Hindlimb muscle (tissue), 1 donor: ENCODE results near the gene NDUFB3. TPM values are rescaled to one million over a fixed set of nuclear protein-coding genes. Genes with fewer than 3 reads are reported as not detected.
A peak's percentile ranks its signal among the peaks of the same experiment; 100 is the strongest.
"Not testable (repeated sequence)": the region's sequence is repeated elsewhere in the genome, so short reads cannot be mapped to it uniquely, and the experiment has no call there.

ENCODE experiments used
- DNase-seq: peaks from one replicate; pipeline ENCODE4 v3.0.0-alpha.2; 2013
- polyA plus RNA-seq: library from polyadenylated mRNA; unstranded; fragments of 120-200 nt; gene quantifications from one replicate; pipeline ENCODE4 v1.2.1, GENCODE V29; 2013; ENCODE audit not compliant: insufficient read length

The NDUFB3 gene
- polyA plus RNA-seq: 67.9 TPM

DNA sequence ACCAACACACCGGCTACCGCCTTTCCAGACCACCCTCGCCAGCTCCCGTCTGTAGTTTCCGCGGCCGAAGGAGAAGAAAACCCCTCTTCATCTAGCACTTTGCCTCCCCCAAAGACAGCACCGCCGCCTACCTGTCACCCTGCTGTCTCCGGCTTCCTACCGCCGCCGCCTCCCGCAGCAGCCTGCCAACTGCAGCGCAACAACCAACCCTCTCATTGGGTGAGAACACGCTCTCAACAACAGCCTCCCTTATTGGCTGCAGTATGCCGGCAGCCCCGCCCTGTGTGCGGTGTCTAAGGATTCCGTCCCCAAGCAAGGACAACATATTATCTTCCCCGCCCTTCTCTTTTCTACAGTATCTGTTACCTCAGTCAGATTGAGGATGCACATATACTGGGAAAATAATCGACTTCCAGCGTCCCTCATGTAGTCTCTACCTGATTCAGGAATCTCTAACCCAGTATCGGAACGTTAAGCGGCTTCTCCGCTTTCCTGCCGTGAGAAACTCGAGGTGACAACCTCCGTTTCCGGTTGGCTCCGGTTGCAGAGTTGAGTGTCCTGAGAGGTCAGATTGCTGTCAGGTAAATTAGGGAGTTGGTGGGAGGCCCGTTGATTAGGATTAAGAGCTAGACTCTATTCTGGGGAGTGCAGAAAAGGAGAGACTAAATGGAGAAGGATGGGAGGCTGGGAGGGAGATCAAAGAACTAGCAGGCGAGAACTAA is at the start of gene NDUFB3, which contains the start of gene HYCC2:
TSS of gene NDUFB3 (plus strand) at position 523 of the 722 bp plus-strand sequence. CDS start 6,882 bp downstream, outside the sequence.
TSS of gene HYCC2 (minus strand) at position 193 of the 722 bp plus-strand sequence. CDS start 47,662 bp downstream, outside the sequence.
- DNase-seq: peak; percentile 96

DNA sequence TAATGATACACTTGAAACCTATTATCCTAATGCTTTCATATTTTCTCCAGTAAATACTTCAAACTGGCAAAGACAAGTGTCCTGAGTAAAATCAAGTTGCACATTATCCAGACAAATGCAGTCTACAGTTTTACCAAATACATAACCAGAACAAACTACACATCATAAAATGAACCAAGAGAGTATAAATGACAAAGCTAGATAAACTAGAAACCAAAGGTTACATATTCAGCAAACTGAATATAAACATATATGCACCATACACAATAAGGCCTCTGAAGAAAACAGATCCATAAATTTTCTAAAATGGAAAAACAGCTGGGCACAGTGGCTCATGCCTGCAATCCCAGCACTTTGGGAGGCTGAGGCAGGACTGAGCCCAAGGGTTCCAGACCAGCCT is 47.3 kb upstream of the NDUFB3 start:
- DNase-seq: no peak

DNA sequence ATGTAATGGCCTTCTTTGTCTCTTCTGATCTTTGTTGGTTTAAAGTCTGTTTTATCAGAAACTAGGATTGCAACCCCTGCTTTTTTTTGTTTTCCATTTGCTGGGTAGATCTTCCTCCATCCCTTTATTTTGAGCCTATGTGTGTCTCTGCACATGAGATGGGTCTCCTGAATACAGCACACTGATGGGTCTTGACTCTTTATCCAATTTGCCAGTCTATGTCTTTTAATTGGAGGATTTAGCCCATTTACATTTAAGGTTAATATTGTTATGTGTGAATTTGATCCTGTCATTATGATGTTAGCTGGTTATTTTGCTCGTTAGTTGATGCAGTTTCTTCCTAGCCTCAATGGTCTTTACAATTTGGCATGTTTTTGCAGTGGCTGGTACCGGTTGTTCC is 37.4 kb upstream of the NDUFB3 start:
- DNase-seq: not testable (repeated sequence)

DNA sequence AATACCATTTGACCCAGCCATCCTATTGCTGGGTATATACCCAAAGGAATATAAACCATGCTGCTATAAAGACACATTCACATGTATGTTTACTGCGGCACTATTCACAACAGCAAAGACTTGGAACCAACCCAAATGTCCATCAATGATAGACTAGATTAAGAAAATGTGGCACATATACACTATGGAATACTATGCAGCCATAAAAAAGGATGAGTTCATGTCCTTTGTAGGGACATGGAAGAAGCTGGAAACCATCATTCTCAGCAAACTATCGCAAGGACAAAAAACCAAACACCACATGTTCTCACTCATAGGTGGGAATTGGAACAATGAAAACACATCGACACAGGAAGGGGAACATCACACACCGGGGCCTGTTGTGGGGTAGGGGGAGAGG is 33.4 kb upstream of the NDUFB3 start:
- not testable (repeated sequence) for DNase-seq

DNA sequence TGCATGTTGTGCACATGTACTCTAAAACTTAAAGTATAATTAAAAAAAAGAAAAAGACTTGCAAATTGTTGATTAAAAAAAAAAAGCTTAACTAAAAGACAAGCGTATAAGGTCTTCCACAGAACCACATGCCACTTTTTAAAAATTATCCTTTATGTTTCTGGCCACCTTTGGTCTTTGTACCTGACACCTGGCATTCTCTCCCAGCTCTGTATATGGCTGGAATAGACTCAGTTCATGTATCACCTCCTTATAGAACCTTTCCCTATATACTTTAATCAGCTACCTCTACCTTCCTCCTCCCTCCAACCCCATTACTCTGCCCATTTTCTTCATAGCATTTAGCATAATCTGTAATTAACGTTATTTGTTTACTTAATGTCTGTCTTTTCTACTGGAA is 32.9 kb upstream of the NDUFB3 start:
- DNase-seq: no peak

DNA sequence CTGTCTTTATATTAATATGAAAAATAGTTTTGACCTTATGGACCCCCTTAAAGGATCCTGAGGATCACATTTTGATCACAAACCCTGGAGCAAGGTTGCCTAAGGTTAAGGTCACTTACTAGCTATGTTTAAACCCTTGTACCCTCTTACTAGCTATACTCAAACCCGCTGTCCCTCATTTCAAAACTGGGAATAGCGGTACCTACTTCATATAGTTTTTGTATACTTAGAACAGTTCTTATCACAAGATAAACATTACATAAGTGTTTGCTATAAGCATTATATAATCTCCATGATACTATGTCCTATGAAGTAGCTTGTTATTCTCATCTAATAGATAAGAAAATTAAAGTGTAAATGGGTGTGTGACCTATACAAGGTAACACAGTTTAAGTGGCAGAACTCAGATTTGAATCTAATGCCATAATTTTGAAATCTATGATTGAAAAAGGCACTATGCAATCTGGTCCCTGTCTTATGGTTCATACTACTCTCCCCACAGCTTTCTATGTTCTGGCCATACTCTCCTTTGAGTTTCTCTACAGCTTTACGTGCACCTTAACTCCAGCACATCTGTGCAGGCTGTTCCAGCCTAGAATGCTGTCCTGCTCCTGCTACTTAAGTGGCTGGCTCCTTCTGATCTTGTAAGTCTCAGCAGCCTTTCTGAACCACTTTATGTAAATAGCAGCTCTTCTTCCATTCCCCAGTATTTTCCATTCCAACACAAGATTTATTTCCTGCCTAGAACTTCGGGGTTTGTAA is 30.8 kb upstream of the NDUFB3 start:
- DNase-seq: no peak

DNA sequence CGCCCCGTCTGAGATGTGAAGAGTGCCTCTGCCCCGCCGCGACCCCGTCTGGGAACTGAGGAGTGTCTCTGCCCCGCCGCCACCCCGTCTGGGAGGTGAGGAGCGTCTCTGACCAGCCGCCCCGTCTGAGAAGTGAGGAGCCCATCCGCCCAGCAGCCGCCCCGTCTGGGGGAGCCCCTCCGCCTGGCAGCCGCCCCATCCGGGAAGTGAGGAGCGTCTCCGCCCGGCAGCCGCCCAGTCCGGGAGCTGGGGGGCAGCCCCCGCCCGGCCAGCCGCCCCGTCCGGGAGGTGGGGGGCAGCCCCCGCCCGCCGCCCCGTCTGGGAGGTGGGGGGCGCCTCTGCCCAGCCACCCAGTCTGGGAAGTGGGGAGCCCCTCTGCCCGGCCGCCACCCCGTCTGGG is 29.4 kb upstream of the NDUFB3 start:
- DNase-seq: not testable (repeated sequence)

- not testable (repeated sequence) for DNase-seq
Measured at GRCh38 chr2:201043050-201043449, 28.8 kb upstream of the NDUFB3 start.

GRCh38 chr2:201046881-201047280 is 24.9 kb upstream of the NDUFB3 start:
- no peak for DNase-seq

- DNase-seq: no peak
Measured at GRCh38 chr2:201049455-201049854, 22.3 kb upstream of the NDUFB3 start.

DNA sequence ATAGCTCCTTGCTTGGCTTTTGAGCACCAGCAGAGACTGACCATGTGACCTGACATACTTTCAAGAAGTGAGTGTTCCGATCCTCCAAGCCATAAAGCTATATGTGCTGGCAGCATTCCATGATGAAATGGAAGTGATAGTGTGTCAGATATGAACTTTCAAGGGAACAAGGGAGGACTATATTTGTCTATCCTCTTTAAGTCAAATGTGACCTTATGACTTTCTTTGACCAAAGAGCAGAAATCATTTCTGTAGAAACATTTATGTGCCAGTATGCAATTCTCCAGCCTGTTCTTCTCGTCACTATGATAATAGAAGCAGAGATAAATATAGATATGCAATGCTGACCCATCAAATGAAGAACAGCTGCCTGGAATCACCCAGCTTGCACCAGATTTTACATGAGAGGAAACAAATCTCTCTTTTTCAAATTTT is 14.7 kb upstream of the NDUFB3 start:
- DNase-seq: no peak

- no peak for DNase-seq
Measured at GRCh38 chr2:201057715-201058248, 14.0 kb upstream of the NDUFB3 start.

GRCh38 chr2:201058914-201059313 is 12.9 kb upstream of the NDUFB3 start:
- DNase-seq: no peak

GRCh38 chr2:201059961-201060755 is 11.6 kb upstream of the NDUFB3 start:
- DNase-seq: no peak

DNA sequence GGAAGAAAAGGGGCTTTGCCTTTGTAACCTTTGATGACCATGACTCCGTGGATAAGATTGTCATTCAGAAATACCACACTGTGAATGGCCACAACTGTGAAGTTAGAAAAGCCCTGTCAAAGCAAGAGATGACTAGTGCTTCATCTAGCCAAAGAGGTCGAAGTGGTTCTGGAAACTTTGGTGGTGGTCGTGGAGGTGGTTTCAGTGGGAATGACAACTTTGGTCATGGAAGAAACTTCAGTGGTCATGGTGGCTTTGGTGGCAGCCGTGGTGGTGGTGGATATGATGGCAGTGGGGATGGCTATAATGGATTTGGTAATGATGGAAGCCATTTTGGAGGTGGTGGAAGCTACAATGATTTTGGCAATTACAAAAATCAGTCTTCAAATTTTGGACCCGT is 8.3 kb upstream of the NDUFB3 start:
- not testable (repeated sequence) for DNase-seq

DNA sequence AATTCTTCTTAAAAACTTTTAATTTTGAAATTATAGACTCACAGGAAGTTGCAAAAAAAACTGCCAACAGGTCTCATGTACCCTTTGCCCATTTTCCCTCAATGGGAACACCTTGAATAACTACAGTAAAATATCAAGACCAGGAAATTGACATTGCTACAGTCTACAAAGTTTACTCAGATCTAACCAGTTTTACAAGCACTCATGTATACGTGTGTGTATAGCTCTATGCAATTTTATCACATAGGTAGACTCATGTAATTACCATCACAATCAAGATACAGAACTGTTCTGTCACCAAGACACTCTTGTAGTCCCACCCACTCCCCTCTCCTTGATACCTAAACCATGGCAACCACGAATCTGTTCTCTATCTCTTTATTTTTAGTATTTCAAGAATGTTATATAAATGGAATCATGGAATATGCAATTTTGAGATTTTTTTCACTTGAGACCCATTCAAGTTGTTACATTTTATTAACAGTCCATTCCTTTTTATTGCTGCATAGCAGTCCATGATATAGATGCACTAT is 6.9 kb upstream of the NDUFB3 start:
- DNase-seq: no peak

DNA sequence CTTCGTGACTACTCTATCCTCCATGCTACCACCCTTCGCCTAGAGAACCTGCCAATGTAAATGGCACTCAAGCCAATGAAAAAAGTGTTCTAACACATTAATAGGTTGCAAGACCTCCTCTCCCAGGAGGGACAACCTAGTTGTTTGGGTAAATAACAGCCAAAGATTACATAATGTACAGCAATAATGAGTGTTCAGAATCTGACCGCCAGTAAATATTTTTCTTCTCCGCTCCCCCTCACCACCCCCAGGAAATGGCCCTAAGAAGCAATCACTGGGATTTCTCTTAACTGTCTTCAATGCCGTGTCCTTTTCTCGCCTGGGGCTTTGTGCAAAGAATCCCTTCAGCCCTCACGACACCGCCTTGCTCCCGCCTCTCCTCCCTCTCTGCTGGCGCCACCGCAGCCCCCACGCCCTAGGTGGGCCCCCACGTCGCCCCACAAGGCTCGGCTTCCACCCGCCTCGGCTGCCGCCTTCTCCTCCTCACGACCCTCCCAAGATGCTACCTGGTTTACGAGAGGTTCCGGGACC is 788 bp upstream of the NDUFB3 start:
- DNase-seq: no peak

- DNase-seq: no peak
Measured at GRCh38 chr2:201072201-201072530, 365 bp downstream of the NDUFB3 start.

DNA sequence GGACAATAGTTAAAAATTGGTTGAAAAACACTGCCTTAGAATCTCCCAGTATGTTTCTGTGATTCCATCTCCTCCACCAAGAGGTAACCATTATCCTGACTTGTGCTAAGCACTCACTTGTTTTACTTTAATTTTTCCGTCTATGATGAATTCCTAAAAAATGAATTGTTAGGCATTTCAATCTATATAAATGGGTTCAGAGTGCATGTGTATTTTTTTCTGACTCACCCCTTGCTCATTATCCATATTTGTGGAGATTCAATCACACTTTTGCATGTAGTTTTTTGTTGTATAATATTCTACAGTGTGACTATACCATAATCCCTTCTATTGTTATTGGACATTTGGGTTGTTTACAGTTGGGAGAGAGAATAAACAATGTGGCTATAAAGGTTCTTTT is 1.3 kb downstream of the NDUFB3 start:
- no peak for DNase-seq

- no peak for DNase-seq
Measured at GRCh38 chr2:201074996-201075395, 3.2 kb downstream of the NDUFB3 start.

DNA sequence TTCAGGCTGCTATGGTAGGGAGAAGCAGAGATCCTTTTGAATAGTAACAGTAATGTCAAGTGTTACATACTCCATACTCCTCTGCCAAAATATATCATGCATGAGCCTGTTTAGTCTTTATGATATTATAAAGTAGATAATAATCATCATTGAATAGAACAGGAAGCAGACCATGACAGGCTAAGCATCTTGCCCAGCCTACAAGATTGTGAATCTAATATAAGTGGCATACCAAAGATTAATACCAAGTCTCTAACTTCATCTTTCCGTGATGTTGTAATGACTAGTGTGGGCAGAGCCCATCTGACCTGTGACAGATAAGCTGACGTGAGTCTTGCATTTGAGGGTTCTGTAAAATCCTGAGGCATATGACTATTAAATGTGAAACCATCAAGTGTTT is 13.1 kb downstream of the NDUFB3 start:
- no peak for DNase-seq

- no peak for DNase-seq
Measured at GRCh38 chr2:201090574-201090973, 18.8 kb downstream of the NDUFB3 start.
